ENCODE data around the gene ZNF597.

Gene ZNF597

DNA sequence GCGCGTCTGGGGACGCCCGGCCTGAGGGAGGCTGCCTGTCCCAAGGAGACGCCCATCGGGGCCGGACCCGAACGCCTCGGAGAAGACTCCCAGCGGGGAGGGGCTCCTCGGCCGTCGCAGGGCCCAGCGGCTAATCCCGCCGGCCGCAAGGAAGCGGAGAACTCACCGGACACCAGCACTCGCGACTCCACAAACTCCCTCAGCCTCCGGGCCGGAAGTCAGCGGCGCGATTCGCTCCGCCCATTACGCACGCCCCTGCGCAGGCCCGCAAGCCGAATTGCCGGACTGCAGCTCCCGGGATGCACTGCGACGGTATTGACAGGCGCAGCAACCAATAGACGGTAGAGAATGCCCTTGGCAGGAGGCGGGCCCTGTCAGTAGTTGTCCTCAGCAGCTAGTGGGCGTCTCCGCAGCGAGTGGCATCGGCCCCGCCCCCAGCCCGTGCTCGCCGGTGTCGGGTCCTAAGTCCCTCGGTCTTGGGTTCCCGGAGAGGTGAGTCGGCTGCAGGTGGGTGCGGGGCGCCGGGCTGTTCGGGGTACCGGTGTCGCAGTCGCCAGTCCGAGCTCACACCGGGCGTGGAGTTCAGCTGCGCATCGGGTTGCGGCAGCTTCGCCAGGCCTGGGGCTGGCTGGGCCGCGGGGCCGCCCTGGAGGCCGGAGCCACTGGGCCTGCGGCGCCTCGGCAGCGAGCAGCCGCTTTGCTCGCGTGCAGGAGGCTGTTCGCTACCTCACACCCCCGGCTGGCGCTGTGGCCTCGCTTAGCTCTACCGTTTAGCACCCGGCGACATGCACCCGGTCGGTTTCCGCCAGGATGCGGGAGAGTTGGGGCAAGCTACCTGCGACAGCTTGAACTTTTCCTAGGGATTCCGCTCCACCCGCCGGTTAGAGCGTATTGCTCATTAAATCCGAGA, 42.3 kb downstream of the ZNF597 start, which contains the start of the genes ZNF174 and ZSCAN32:
TSS of gene ZNF174 (plus strand) at position 437 of the 910 bp plus-strand sequence. CDS start 790 bp downstream, outside the sequence.
TSS of gene ZSCAN32 (minus strand) at position 226 of the 910 bp plus-strand sequence. CDS start 3,447 bp downstream, outside the sequence.
- peak within 1 kb of the TSS; percentile 35 for H2BK120ac ChIP-seq (ENCODE audit: insufficient read depth, low read length, poor library complexity)
- H3K4me1 ChIP-seq (ENCODE audit: control insufficient read depth in 1 of 2, insufficient read depth in 2 of 2, low read length in 2 of 2): peaks cover 3 to 10% of the 10 kb centered on the region in 2 experiments
- H3K4me3 ChIP-seq (ENCODE audit: low read depth, low read length): peak within 1 kb of the TSS; percentile 99
- H4K91ac ChIP-seq (ENCODE audit: low read depth, low read length): peak within 1 kb of the TSS; percentile 63
- peak within 1 kb of the TSS; percentile 95 for H3K9ac ChIP-seq (ENCODE audit: low read length)
- peaks cover 7% of the 10 kb centered on the region for H3K79me1 ChIP-seq (ENCODE audit: low read length)
- H2AFZ ChIP-seq (ENCODE audit: insufficient read depth, low read length, poor library complexity): peak within 1 kb of the TSS; percentile 85
- no peak within 1 kb of the TSS for H2AK5ac ChIP-seq (ENCODE audit: low read length)
- peak within 1 kb of the TSS; percentile 70 for H3K27ac ChIP-seq (ENCODE audit: low read depth, low read length)
- no CpG with 5 or more reads among the region's 95 CpGs for WGBS (ENCODE audit: extremely low coverage, insufficient coverage, insufficient read length)
- H3K18ac ChIP-seq (ENCODE audit: low read length): peak within 1 kb of the TSS; percentile 66
- H3K14ac ChIP-seq (ENCODE audit: low read length): peak within 1 kb of the TSS; percentile 84
- H3K23ac ChIP-seq (ENCODE audit: low read length): no peak within 1 kb of the TSS
- H2BK5ac ChIP-seq (ENCODE audit: low read depth, low read length, poor library complexity): peak within 1 kb of the TSS; percentile 20
- peak within 1 kb of the TSS; percentile 95 for H4K8ac ChIP-seq (ENCODE audit: low read depth, low read length)
- DNase-seq: peak; percentile 99 to 100
- no peaks in the 10 kb centered on the region for H3K27me3 ChIP-seq (ENCODE audit: insufficient read depth, low read length)
- peaks cover 15 to 27% of the 10 kb centered on the region in 2 experiments for H3K36me3 ChIP-seq (ENCODE audit: control insufficient read depth in 1 of 2, insufficient read depth in 2 of 2, low read length in 2 of 2)
- peaks cover 8% of the 10 kb centered on the region for H3K9me3 ChIP-seq (ENCODE audit: insufficient read depth, low read depth, low read length)
- H3K79me2 ChIP-seq (ENCODE audit: control insufficient read depth, insufficient read depth, low read length, poor library complexity): peaks cover 7% of the 10 kb centered on the region
- peak within 1 kb of the TSS; percentile 49 for H3K4ac ChIP-seq (ENCODE audit: low read depth, low read length)
- no peak within 1 kb of the TSS for H2BK12ac ChIP-seq (ENCODE audit: low read length)
- peak within 1 kb of the TSS; percentile 68 for H4K12ac ChIP-seq (ENCODE audit: low read depth, low read length)
- peak within 1 kb of the TSS; percentile 94 for H3K4me2 ChIP-seq (ENCODE audit: low read length)

DNA sequence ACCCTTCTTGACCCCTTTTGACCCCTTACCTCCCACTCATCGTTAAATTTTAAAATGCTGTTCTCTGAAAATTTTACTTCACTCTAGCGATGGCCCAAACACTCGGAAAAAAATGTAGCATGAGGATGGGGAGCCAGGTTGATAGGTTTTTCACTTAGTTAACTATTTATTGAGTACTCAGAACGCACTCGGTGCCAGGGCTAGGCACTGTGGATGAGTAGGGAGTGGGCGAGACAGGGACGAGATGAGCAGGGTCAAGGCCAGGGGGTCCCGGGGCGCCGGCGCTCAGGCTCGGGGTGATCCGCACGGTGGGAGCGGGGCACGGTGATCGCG, 42.9 kb downstream of the ZNF597 start:
- peaks cover 7% of the 10 kb centered on the region for H3K79me1 ChIP-seq (ENCODE audit: low read length)
- peaks cover 5% of the 10 kb centered on the region for H3K9me3 ChIP-seq (ENCODE audit: insufficient read depth, low read depth, low read length)
- H3K27ac ChIP-seq (ENCODE audit: low read depth, low read length): peak overlapping the region; percentile 70
- peak overlapping the region; percentile 57 for H3K18ac ChIP-seq (ENCODE audit: low read length)
- no CpG with 5 or more reads among the region's 18 CpGs for WGBS (ENCODE audit: extremely low coverage, insufficient coverage, insufficient read length)
- DNase-seq: no peak
- peak overlapping the region; percentile 50 for H4K91ac ChIP-seq (ENCODE audit: low read depth, low read length)
- peaks cover 3 to 10% of the 10 kb centered on the region in 2 experiments for H3K4me1 ChIP-seq (ENCODE audit: control insufficient read depth in 1 of 2, insufficient read depth in 2 of 2, low read length in 2 of 2)
- H3K27me3 ChIP-seq (ENCODE audit: insufficient read depth, low read length): no peaks in the 10 kb centered on the region
- peak overlapping the region; percentile 57 for H4K12ac ChIP-seq (ENCODE audit: low read depth, low read length)
- H2AFZ ChIP-seq (ENCODE audit: insufficient read depth, low read length, poor library complexity): peak overlapping the region; percentile 82
- H3K4me2 ChIP-seq (ENCODE audit: low read length): peak overlapping the region; percentile 90
- peak overlapping the region; percentile 76 for H3K14ac ChIP-seq (ENCODE audit: low read length)
- H2BK5ac ChIP-seq (ENCODE audit: low read depth, low read length, poor library complexity): peak overlapping the region; percentile 20
- H3K79me2 ChIP-seq (ENCODE audit: control insufficient read depth, insufficient read depth, low read length, poor library complexity): peaks cover 7% of the 10 kb centered on the region
- peak overlapping the region; percentile 35 for H2BK120ac ChIP-seq (ENCODE audit: insufficient read depth, low read length, poor library complexity)
- H3K4ac ChIP-seq (ENCODE audit: low read depth, low read length): peak overlapping the region; percentile 49
- no peak overlapping the region for H2BK12ac ChIP-seq (ENCODE audit: low read length)
- H2AK5ac ChIP-seq (ENCODE audit: low read length): no peak overlapping the region
- peak overlapping the region; percentile 95 for H3K9ac ChIP-seq (ENCODE audit: low read length)
- H3K36me3 ChIP-seq (ENCODE audit: control insufficient read depth in 1 of 2, insufficient read depth in 2 of 2, low read length in 2 of 2): peaks cover 14 to 27% of the 10 kb centered on the region in 2 experiments
- no peak overlapping the region for H3K23ac ChIP-seq (ENCODE audit: low read length)
- H3K4me3 ChIP-seq (ENCODE audit: low read depth, low read length): peak overlapping the region; percentile 96
- peak overlapping the region; percentile 87 for H4K8ac ChIP-seq (ENCODE audit: low read depth, low read length)

DNA sequence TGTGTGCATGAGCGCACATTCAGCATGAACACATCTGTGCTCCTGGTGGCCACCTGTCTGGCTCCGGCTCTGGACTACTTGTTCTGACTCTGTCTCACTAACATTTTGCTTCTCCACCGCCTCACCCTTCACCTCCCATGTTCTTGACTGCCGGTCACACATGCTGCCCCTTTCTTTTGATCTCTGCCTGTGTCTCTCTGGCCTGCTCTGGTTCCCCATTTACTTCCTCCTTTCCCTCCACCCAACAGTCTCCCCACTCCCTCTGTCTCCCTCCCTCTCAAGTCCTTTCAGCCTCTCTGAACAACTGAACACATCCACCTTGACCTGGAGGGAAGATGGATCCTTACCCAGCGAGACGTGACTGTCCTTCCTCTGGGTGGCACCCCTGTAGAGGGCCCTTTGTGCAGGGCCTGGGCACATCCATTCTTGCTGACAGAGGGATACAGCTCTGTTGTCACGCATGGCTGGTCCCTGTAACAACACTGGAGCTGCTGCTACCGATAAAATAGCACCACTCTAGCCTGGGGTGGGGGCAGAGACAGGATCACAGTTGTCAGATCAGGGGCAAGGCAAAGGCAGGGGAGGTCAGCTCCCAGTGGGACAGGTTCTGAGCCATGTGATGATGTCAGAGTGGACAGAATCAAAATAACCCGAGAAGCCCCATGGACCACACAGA, 53.5 kb downstream of the ZNF597 start:
- no peaks in the 10 kb centered on the region for H3K4me1 ChIP-seq (ENCODE audit: control insufficient read depth in 1 of 2, insufficient read depth in 2 of 2, low read length in 2 of 2)
- no peaks in the 10 kb centered on the region for H3K79me2 ChIP-seq (ENCODE audit: control insufficient read depth, insufficient read depth, low read length, poor library complexity)
- H4K12ac ChIP-seq (ENCODE audit: low read depth, low read length): no peak overlapping the region
- WGBS (ENCODE audit: extremely low coverage, insufficient coverage, insufficient read length): no CpG with 5 or more reads among the region's 9 CpGs
- H3K9me3 ChIP-seq (ENCODE audit: insufficient read depth, low read depth, low read length): peaks cover 11% of the 10 kb centered on the region
- H3K14ac ChIP-seq (ENCODE audit: low read length): no peak overlapping the region
- DNase-seq: no peak
- H3K79me1 ChIP-seq (ENCODE audit: low read length): no peaks in the 10 kb centered on the region
- no peak overlapping the region for H3K23ac ChIP-seq (ENCODE audit: low read length)
- no peak overlapping the region for H4K8ac ChIP-seq (ENCODE audit: low read depth, low read length)
- no peak overlapping the region for H2BK5ac ChIP-seq (ENCODE audit: low read depth, low read length, poor library complexity)
- H3K4me2 ChIP-seq (ENCODE audit: low read length): no peak overlapping the region
- H3K36me3 ChIP-seq (ENCODE audit: control insufficient read depth in 1 of 2, insufficient read depth in 2 of 2, low read length in 2 of 2): peaks cover 41 to 44% of the 10 kb centered on the region in 2 experiments
- no peak overlapping the region for H2AFZ ChIP-seq (ENCODE audit: insufficient read depth, low read length, poor library complexity)
- no peak overlapping the region for H3K9ac ChIP-seq (ENCODE audit: low read length)
- no peaks in the 10 kb centered on the region for H3K27me3 ChIP-seq (ENCODE audit: insufficient read depth, low read length)
- H3K27ac ChIP-seq (ENCODE audit: low read depth, low read length): no peak overlapping the region
- H2BK12ac ChIP-seq (ENCODE audit: low read length): no peak overlapping the region
- no peak overlapping the region for H3K18ac ChIP-seq (ENCODE audit: low read length)
- H3K4me3 ChIP-seq (ENCODE audit: low read depth, low read length): no peak overlapping the region
- no peak overlapping the region for H2AK5ac ChIP-seq (ENCODE audit: low read length)
- H4K91ac ChIP-seq (ENCODE audit: low read depth, low read length): no peak overlapping the region
- H2BK120ac ChIP-seq (ENCODE audit: insufficient read depth, low read length, poor library complexity): no peak overlapping the region
- H3K4ac ChIP-seq (ENCODE audit: low read depth, low read length): no peak overlapping the region

DNA sequence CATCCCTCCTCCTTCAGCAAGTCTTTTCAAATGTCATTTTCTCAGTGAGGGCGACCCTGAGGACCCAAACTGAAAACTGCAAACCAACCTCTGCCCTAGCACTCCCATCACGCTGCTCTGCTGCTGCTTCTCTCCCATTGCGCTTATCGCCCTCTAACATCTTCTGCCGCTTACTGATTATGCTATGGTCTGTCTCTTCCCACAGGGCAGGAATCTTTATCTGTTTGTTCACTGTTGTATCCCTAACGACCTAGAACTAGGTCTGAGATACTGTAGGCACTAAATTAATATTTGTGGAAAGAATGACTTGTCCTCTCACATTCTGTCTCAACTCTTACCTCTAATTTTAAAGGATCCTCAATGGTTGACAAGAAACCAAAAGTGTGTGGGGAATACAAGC, 55.0 kb downstream of the ZNF597 start:
- no CpG with 5 or more reads among the region's 6 CpGs for WGBS (ENCODE audit: extremely low coverage, insufficient coverage, insufficient read length)
- H4K12ac ChIP-seq (ENCODE audit: low read depth, low read length): no peak overlapping the region
- H4K8ac ChIP-seq (ENCODE audit: low read depth, low read length): no peak overlapping the region

More for the DNA sequence above, 55.0 kb downstream of the ZNF597 start:
- Histone ChIP-seq H2BK12ac (ENCODE audit: low read length) (no peak overlapping the region), H3K18ac (ENCODE audit: low read length) (no peak overlapping the region), H2AFZ (ENCODE audit: insufficient read depth, low read length, poor library complexity) (no peak overlapping the region), H3K27ac (ENCODE audit: low read depth, low read length) (no peak overlapping the region), H3K9me3 (ENCODE audit: insufficient read depth, low read depth, low read length) (peaks cover 21% of the 10 kb centered on the region), H3K79me2 (ENCODE audit: control insufficient read depth, insufficient read depth, low read length, poor library complexity) (no peaks in the 10 kb centered on the region), H3K79me1 (ENCODE audit: low read length) (no peaks in the 10 kb centered on the region), H3K4me1 (ENCODE audit: control insufficient read depth in 1 of 2, insufficient read depth in 2 of 2, low read length in 2 of 2) (no peaks in the 10 kb centered on the region), H3K14ac (ENCODE audit: low read length) (no peak overlapping the region), H3K4me2 (ENCODE audit: low read length) (no peak overlapping the region), H2BK5ac (ENCODE audit: low read depth, low read length, poor library complexity) (no peak overlapping the region), H2BK120ac (ENCODE audit: insufficient read depth, low read length, poor library complexity) (no peak overlapping the region), H3K36me3 (ENCODE audit: control insufficient read depth in 1 of 2, insufficient read depth in 2 of 2, low read length in 2 of 2) (peaks cover 43 to 45% of the 10 kb centered on the region in 2 experiments), H2AK5ac (ENCODE audit: low read length) (no peak overlapping the region), H3K23ac (ENCODE audit: low read length) (no peak overlapping the region), H3K4ac (ENCODE audit: low read depth, low read length) (no peak overlapping the region), H3K27me3 (ENCODE audit: insufficient read depth, low read length) (no peaks in the 10 kb centered on the region), H3K9ac (ENCODE audit: low read length) (no peak overlapping the region), H4K91ac (ENCODE audit: low read depth, low read length) (no peak overlapping the region), H3K4me3 (ENCODE audit: low read depth, low read length) (no peak overlapping the region)
- DNase-seq: no peak
